Measurements from ENCODE around the gene KRTAP5-2. TPM values are rescaled to one million over a fixed set of nuclear protein-coding genes. Genes with fewer than 3 reads are reported as not detected.

Gene KRTAP5-2
- total RNA-seq, 1 donor from 2014 or later = not detected

DNA sequence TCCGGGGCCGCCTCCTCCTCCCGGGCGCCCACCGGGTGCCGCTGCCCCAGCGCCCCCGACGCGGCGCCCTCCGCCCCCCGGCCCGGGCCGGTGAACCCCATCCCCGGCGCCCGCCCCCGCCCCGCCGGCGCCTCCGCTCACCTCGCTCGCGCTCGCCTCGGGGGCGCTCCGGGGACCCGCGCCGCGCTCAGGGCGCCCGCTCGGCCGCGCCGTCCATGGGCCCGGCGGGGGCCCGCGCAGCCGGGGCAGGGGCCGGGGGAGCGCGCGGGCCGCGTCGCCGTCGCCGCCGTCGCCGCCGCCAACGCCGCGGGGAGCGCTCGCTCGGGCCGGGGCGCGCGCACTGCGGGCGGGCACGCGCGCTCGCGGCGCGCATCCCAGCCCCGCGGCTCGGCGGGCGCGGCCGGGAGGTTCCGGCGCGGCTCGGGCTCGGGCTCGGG is 26.3 kb downstream of the KRTAP5-2 start:
- Mint-ChIP-seq H3K27ac (ENCODE audit: unreplicated experiment) (no peak overlapping the region), H3K4me1 (ENCODE audit: low read depth, unreplicated experiment) (peaks cover 5% of the 10 kb centered on the region), H3K27me3 (ENCODE audit: low read depth, unreplicated experiment) (peaks cover 16% of the 10 kb centered on the region), H3K4me3 (ENCODE audit: unreplicated experiment) (no peak overlapping the region), H3K9me3 (ENCODE audit: unreplicated experiment) (no peaks in the 10 kb centered on the region), H3K36me3 (ENCODE audit: low read depth, unreplicated experiment) (peaks cover 3% of the 10 kb centered on the region)
- Histone ChIP-seq H3K4me3 (ENCODE audit: insufficient read depth, low read depth, low read length) (peak overlapping the region; percentile 61), H3K79me2 (ENCODE audit: insufficient read depth, low read length) (peaks cover 46% of the 10 kb centered on the region), H3K36me3 (ENCODE audit: insufficient read depth, low read length) (no peaks in the 10 kb centered on the region), H3K4me1 (ENCODE audit: insufficient read depth, low read length) (no peaks in the 10 kb centered on the region), H3K9ac (ENCODE audit: low read length) (peak overlapping the region; percentile 87), H4K20me1 (ENCODE audit: insufficient read depth, low read length) (peaks cover 58% of the 10 kb centered on the region), H3K27ac (ENCODE audit: low read depth, low read length) (no peak overlapping the region), H3K9me3 (ENCODE audit: insufficient read depth, low read depth, low read length) (no peaks in the 10 kb centered on the region), H3K27me3 (ENCODE audit: insufficient read depth, low read length) (peaks cover 14% of the 10 kb centered on the region), H3K4me2 (ENCODE audit: low read length) (peak overlapping the region; percentile 89), H2AFZ (ENCODE audit: low read depth, low read length) (no peak overlapping the region)
- FAIRE-seq = no peak
- DNase-seq (ENCODE audit: low read depth) = no peak
- TF ChIP-seq, protein P1, sequence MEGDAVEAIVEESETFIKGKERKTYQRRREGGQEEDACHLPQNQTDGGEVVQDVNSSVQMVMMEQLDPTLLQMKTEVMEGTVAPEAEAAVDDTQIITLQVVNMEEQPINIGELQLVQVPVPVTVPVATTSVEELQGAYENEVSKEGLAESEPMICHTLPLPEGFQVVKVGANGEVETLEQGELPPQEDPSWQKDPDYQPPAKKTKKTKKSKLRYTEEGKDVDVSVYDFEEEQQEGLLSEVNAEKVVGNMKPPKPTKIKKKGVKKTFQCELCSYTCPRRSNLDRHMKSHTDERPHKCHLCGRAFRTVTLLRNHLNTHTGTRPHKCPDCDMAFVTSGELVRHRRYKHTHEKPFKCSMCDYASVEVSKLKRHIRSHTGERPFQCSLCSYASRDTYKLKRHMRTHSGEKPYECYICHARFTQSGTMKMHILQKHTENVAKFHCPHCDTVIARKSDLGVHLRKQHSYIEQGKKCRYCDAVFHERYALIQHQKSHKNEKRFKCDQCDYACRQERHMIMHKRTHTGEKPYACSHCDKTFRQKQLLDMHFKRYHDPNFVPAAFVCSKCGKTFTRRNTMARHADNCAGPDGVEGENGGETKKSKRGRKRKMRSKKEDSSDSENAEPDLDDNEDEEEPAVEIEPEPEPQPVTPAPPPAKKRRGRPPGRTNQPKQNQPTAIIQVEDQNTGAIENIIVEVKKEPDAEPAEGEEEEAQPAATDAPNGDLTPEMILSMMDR (IDR thresholded peaks at IDR 0.05; ENCODE audit: insufficient read depth, low read depth, low read length) = no peak
- TF ChIP-seq EZH2 (IDR thresholded peaks at IDR 0.05; ENCODE audit: insufficient read depth, low read length) = no peak

- Histone ChIP-seq H3K4me2 (ENCODE audit: low read length) (peak overlapping the region; percentile 89), H4K20me1 (ENCODE audit: insufficient read depth, low read length) (peaks cover 64% of the 10 kb centered on the region), H3K4me3 (ENCODE audit: insufficient read depth, low read depth, low read length) (peak overlapping the region; percentile 61), H3K9ac (ENCODE audit: low read length) (peak overlapping the region; percentile 87), H3K27me3 (ENCODE audit: insufficient read depth, low read length) (peaks cover 14% of the 10 kb centered on the region), H3K36me3 (ENCODE audit: insufficient read depth, low read length) (no peaks in the 10 kb centered on the region), H3K27ac (ENCODE audit: low read depth, low read length) (peak overlapping the region; percentile 26), H3K79me2 (ENCODE audit: insufficient read depth, low read length) (peaks cover 52% of the 10 kb centered on the region), H3K9me3 (ENCODE audit: insufficient read depth, low read depth, low read length) (no peaks in the 10 kb centered on the region), H3K4me1 (ENCODE audit: insufficient read depth, low read length) (no peaks in the 10 kb centered on the region), H2AFZ (ENCODE audit: low read depth, low read length) (no peak overlapping the region)
- Mint-ChIP-seq H3K4me3 (ENCODE audit: unreplicated experiment) (peak overlapping the region; percentile 84), H3K27ac (ENCODE audit: unreplicated experiment) (no peak overlapping the region), H3K4me1 (ENCODE audit: low read depth, unreplicated experiment) (peaks cover 5% of the 10 kb centered on the region), H3K9me3 (ENCODE audit: unreplicated experiment) (no peaks in the 10 kb centered on the region), H3K36me3 (ENCODE audit: low read depth, unreplicated experiment) (peaks cover 3% of the 10 kb centered on the region), H3K27me3 (ENCODE audit: low read depth, unreplicated experiment) (peaks cover 11% of the 10 kb centered on the region)
- no peak for FAIRE-seq
- DNase-seq (ENCODE audit: low read depth) = no peak
- TF ChIP-seq EZH2 (IDR thresholded peaks at IDR 0.05; ENCODE audit: insufficient read depth, low read length) = no peak
- TF ChIP-seq, protein P1 (IDR thresholded peaks at IDR 0.05; ENCODE audit: insufficient read depth, low read depth, low read length) = no peak
Observed at GRCh38 chr11:1570896-1571759, 27.0 kb downstream of the KRTAP5-2 start.

DNA sequence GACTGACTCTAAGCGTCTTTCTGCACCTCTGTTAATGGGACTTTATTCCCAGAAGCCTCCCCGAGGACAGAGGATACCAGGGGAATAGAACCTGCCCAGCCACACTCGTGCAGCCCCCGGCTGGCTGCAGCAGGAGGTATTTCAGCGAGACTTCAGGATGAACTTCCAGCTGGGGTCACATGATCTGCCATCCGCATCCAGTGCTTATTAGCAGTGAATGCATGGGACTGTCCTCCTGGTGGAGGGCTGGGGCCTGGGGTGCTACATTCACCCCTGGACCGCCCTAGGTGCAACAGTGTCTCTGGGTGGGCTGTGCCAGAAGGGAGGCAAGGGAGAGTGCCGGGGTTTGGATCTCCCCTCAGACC is 27.6 kb downstream of the KRTAP5-2 start:
- FAIRE-seq (no peak), DNase-seq (ENCODE audit: low read depth) (no peak)
- no peak overlapping the region for H3K27ac Mint-ChIP-seq (ENCODE audit: unreplicated experiment)
- Histone ChIP-seq H3K9me3 (ENCODE audit: insufficient read depth, low read depth, low read length) (no peaks in the 10 kb centered on the region), H3K4me1 (ENCODE audit: insufficient read depth, low read length) (no peaks in the 10 kb centered on the region), H3K4me2 (ENCODE audit: low read length) (peak overlapping the region; percentile 89), H3K27me3 (ENCODE audit: insufficient read depth, low read length) (peaks cover 14% of the 10 kb centered on the region), H3K36me3 (ENCODE audit: insufficient read depth, low read length) (no peaks in the 10 kb centered on the region), H3K79me2 (ENCODE audit: insufficient read depth, low read length) (peaks cover 57% of the 10 kb centered on the region), H4K20me1 (ENCODE audit: insufficient read depth, low read length) (peaks cover 70% of the 10 kb centered on the region), H3K9ac (ENCODE audit: low read length) (peak overlapping the region; percentile 87), H3K27ac (ENCODE audit: low read depth, low read length) (no peak overlapping the region), H2AFZ (ENCODE audit: low read depth, low read length) (no peak overlapping the region), H3K4me3 (ENCODE audit: insufficient read depth, low read depth, low read length) (peak overlapping the region; percentile 61)
- no peak for TF ChIP-seq EZH2 (IDR thresholded peaks at IDR 0.05; ENCODE audit: insufficient read depth, low read length)
- TF ChIP-seq, protein P1 (IDR thresholded peaks at IDR 0.05; ENCODE audit: insufficient read depth, low read depth, low read length) = no peak
- H3K27me3 Mint-ChIP-seq (ENCODE audit: low read depth, unreplicated experiment) = peaks cover 8% of the 10 kb centered on the region
- no peaks in the 10 kb centered on the region for H3K9me3 Mint-ChIP-seq (ENCODE audit: unreplicated experiment)
- H3K4me3 Mint-ChIP-seq (ENCODE audit: unreplicated experiment) = peak overlapping the region; percentile 84
- H3K36me3 Mint-ChIP-seq (ENCODE audit: low read depth, unreplicated experiment) = peaks cover 3% of the 10 kb centered on the region
- H3K4me1 Mint-ChIP-seq (ENCODE audit: low read depth, unreplicated experiment) = peaks cover 5% of the 10 kb centered on the region

All from astrocyte (in vitro differentiated cells and primary cell).